K562 (cell line): ENCODE measurements around the gene OBSL1. TPM values are rescaled to one million over a fixed set of nuclear protein-coding genes. Genes with fewer than 3 reads are reported as not detected.
A peak's percentile ranks its signal among the peaks of the same experiment; 100 is the strongest.

Experiments used
- ATF3 ChIP-seq, 2 experiments: fragments of 450-650 bp in 1 of 2; sonication (generic) in 1 of 2; formaldehyde crosslinking in 1 of 2; IDR thresholded peaks in 1 of 2; conservative IDR thresholded peaks in 1 of 2; 2 replicates each; pipeline versions ENCODE4 v1.6.1 to v1.8.1; 2016 to 2023; ENCODE audit warnings: mild to moderate bottlenecking in 2 of 2, moderate library complexity in 2 of 2, inconsistent platforms in 1 of 2, missing genetic modification reagents in 1 of 2
- CXXC5 ChIP-seq: fragments of 250-450 bp; sonication (Bioruptor Pico); IDR thresholded peaks from 2 replicates; pipeline ENCODE4 v1.8.0; 2022; ENCODE audit warnings: inconsistent platforms, mild to moderate bottlenecking, moderate library complexity
- DLX4 ChIP-seq: fragments of 250-450 bp; sonication (Bioruptor Pico); IDR thresholded peaks from 2 replicates; pipeline ENCODE4 v1.6.1; 2021; ENCODE audit warnings: mild to moderate bottlenecking
- ELK1 ChIP-seq: sonication (generic); formaldehyde crosslinking; IDR thresholded peaks from 2 replicates; pipeline ENCODE4 v1.8.1; 2022; ENCODE audit warnings: missing genetic modification reagents
- ID3 ChIP-seq, 2 experiments: fragments of 250-450 bp in 1 of 2; fragments of 450-650 bp in 1 of 2; sonication (Bioruptor Pico) in 1 of 2; IDR thresholded peaks; 2 replicates each; pipeline versions ENCODE4 v1.6.1 to v1.8.0; 2016 to 2021; ENCODE audit warnings: mild to moderate bottlenecking in 2 of 2, moderate library complexity in 2 of 2, missing compliant biosample characterization in 1 of 2, missing genetic modification characterization in 1 of 2
- MCM5 ChIP-seq: fragments of 450-650 bp; IDR thresholded peaks from 2 replicates; pipeline ENCODE4 v1.6.1; 2016; ENCODE audit warnings: low read depth
- NFATC3 ChIP-seq: fragments of 450-650 bp; IDR thresholded peaks from 2 replicates; pipeline ENCODE4 v1.6.1; 2017; ENCODE audit warnings: mild to moderate bottlenecking
- NR4A1 ChIP-seq, 2 experiments: fragments of 250-450 bp in 1 of 2; fragments of 450-650 bp in 1 of 2; sonication (Bioruptor Pico) in 1 of 2; IDR thresholded peaks; 2 replicates each; pipeline versions ENCODE4 v1.4.0 to v1.6.1; 2016 to 2020; ENCODE audit warnings: mild to moderate bottlenecking in 2 of 2, missing compliant biosample characterization in 1 of 2, missing genetic modification characterization in 1 of 2, moderate library complexity in 1 of 2
- PHB2 ChIP-seq: fragments of 450-650 bp; IDR thresholded peaks from 2 replicates; pipeline ENCODE4 v1.6.1; 2017; ENCODE audit warnings: low read depth
- SIN3A ChIP-seq, 2 experiments: fragments of 150-350 bp in 1 of 2; IDR thresholded peaks; 2 replicates each; pipeline ENCODE4 v1.6.1; 2011 to 2016; ENCODE audit warnings: borderline replicate concordance in 2 of 2, low read depth in 2 of 2, low read length in 2 of 2, mild to moderate bottlenecking in 2 of 2, moderate library complexity in 2 of 2; ENCODE audit not compliant: control insufficient read depth in 1 of 2
- SP2 ChIP-seq: IDR thresholded peaks from 2 replicates; pipeline ENCODE4 v1.6.1; 2011; ENCODE audit warnings: mild to moderate bottlenecking, low read depth, low read length, moderate library complexity; ENCODE audit not compliant: poor library complexity, severe bottlenecking; ENCODE audit errors: extremely low read depth
- SRSF3 ChIP-seq: fragments of 200-400 bp; formaldehyde crosslinking; IDR thresholded peaks from 2 replicates; pipeline ENCODE4 v1.6.1; 2016; ENCODE audit warnings: mild to moderate bottlenecking, low read length, moderate library complexity; ENCODE audit not compliant: insufficient read depth
- SUPT5H ChIP-seq: fragments of 450-650 bp; IDR thresholded peaks from 2 replicates; pipeline ENCODE4 v1.6.1; 2016
- TOE1 ChIP-seq, 2 experiments: fragments of 450-650 bp in 1 of 2; sonication (generic) in 1 of 2; formaldehyde crosslinking in 1 of 2; IDR thresholded peaks; 2 replicates each; pipeline versions ENCODE4 v1.7.1 to v1.8.0; 2016 to 2022; ENCODE audit warnings: borderline replicate concordance in 2 of 2, mild to moderate bottlenecking in 2 of 2, antibody characterized with exemption in 1 of 2, inconsistent platforms in 1 of 2, low read depth in 1 of 2, missing genetic modification reagents in 1 of 2, moderate library complexity in 1 of 2
- YY1 ChIP-seq, 3 experiments: IDR thresholded peaks; 2 replicates each; pipeline ENCODE4 v1.6.1; 2011; ENCODE audit warnings: low read length in 2 of 3, mild to moderate bottlenecking in 2 of 3, moderate library complexity in 2 of 3, borderline replicate concordance in 1 of 3, control low read depth in 1 of 3, low read depth in 1 of 3; ENCODE audit not compliant: insufficient read depth in 3 of 3, insufficient replicate concordance in 2 of 3, control insufficient read depth in 1 of 3, insufficient read length in 1 of 3; ENCODE audit errors: extremely low read depth in 1 of 3
- ZNF217 ChIP-seq: sonication (generic); formaldehyde crosslinking; IDR thresholded peaks from 2 replicates; pipeline ENCODE4 v1.8.0; 2022; ENCODE audit warnings: mild to moderate bottlenecking, missing genetic modification reagents
- polyA plus RNA-seq, 8 experiments: library from polyadenylated mRNA; depleted of rRNA in 4 of 8; stranded (reverse) in 5 of 8; unstranded in 3 of 8; fragments of >200 nt; fragmentation: Nextera tagmentation in 2 of 8; fragmentation: Illumina TruSeq in 1 of 8; extraction: Ambion mirVana in 2 of 8; extraction: Trizol in 1 of 8; gene quantifications; 2 replicates each; pipeline versions ENCODE4 v1.2.1 to v1.2.3, GENCODE V29; 2011 to 2014; ENCODE audit warnings: inconsistent platforms in 1 of 8, missing spikeins in 1 of 8
- total RNA-seq, 7 experiments: library from RNA; depleted of rRNA in 6 of 7; stranded (reverse); fragments of >200 nt in 6 of 7; fragmentation: Illumina TruSeq in 2 of 7; extraction: Trizol in 2 of 7; gene quantifications; 2 replicates each; pipeline versions ENCODE4 v1.2.1 to v1.2.3, GENCODE V29; 2011 to 2021; ENCODE audit warnings: low replicate concordance in 1 of 7
- TF ChIP-seq, protein P1 (sequence below): fragments of 250-450 bp; sonication (Bioruptor Pico); IDR thresholded peaks from 2 replicates; pipeline ENCODE4 v1.5.0; 2021
- TF ChIP-seq, protein P2 (sequence below): fragments of 250-450 bp; sonication (Bioruptor Pico); IDR thresholded peaks from 2 replicates; pipeline ENCODE4 v1.8.0; 2022; ENCODE audit warnings: inconsistent platforms, mild to moderate bottlenecking, moderate library complexity, borderline replicate concordance

OBSL1 gene
- total and polyA plus RNA-seq, 9 of the 15 experiments (the other 6 are each of a cell fraction or from before 2014, with no cell fraction given), result 1.2 to 26.6 (median 8.6) TPM

GRCh38 chr2:219543596-219544358, 27.6 kb downstream of the OBSL1 start, which contains the start of the genes CHPF and TMEM198 (continued):
- TF ChIP-seq CXXC5, result peak; percentile 80
- peak; percentile 59; the same call in 1 of the 2 replicates for TF ChIP-seq SUPT5H
- TF ChIP-seq PHB2, result no peak
- TF ChIP-seq SRSF3, result no peak
- peak; percentile 42 to 71; a peak in 3 of 4 replicates for TF ChIP-seq SIN3A (IDR thresholded peaks at IDR 0.05; ENCODE audit: borderline replicate concordance in 2 of 2, control insufficient read depth in 1 of 2, low read depth in 2 of 2, low read length in 2 of 2)
- TF ChIP-seq, protein P1, sequence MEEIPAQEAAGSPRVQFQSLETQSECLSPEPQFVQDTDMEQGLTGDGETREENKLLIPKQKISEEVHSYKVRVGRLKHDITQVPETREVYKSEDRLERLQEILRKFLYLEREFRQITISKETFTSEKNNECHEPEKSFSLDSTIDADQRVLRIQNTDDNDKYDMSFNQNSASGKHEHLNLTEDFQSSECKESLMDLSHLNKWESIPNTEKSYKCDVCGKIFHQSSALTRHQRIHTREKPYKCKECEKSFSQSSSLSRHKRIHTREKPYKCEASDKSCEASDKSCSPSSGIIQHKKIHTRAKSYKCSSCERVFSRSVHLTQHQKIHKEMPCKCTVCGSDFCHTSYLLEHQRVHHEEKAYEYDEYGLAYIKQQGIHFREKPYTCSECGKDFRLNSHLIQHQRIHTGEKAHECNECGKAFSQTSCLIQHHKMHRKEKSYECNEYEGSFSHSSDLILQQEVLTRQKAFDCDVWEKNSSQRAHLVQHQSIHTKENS (CRISPR knock-in tag), result no peak
- no peak for TF ChIP-seq NFATC3
- no peak for TF ChIP-seq ZNF217 (CRISPR knock-in tag)
- TF ChIP-seq, protein P2, sequence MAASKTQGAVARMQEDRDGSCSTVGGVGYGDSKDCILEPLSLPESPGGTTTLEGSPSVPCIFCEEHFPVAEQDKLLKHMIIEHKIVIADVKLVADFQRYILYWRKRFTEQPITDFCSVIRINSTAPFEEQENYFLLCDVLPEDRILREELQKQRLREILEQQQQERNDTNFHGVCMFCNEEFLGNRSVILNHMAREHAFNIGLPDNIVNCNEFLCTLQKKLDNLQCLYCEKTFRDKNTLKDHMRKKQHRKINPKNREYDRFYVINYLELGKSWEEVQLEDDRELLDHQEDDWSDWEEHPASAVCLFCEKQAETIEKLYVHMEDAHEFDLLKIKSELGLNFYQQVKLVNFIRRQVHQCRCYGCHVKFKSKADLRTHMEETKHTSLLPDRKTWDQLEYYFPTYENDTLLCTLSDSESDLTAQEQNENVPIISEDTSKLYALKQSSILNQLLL (CRISPR knock-in tag), result no peak
- peak in 1 of 3 experiments; percentile 41 for TF ChIP-seq YY1 (IDR thresholded peaks at IDR 0.05; ENCODE audit: borderline replicate concordance in 1 of 3, control insufficient read depth in 1 of 3, extremely low read depth in 1 of 3, insufficient read depth in 3 of 3, insufficient read length in 1 of 3, insufficient replicate concordance in 2 of 3, low read depth in 1 of 3, low read length in 2 of 3)
- no peak for TF ChIP-seq ELK1 (CRISPR knock-in tag)
- TF ChIP-seq TOE1 (IDR thresholded peaks at IDR 0.05; ENCODE audit: borderline replicate concordance), result peak; percentile 66; the same call in 1 of the 2 replicates
- TF ChIP-seq TOE1 (CRISPR knock-in tag; IDR thresholded peaks at IDR 0.05; ENCODE audit: borderline replicate concordance, low read depth), result no peak
- peak; percentile 90 for TF ChIP-seq ATF3 (IDR thresholded peaks at IDR 0.05)
- no peak for TF ChIP-seq ATF3 (CRISPR knock-in tag; conservative IDR thresholded peaks at IDR 0.05)
- no peak for TF ChIP-seq NR4A1 (CRISPR knock-in tag; IDR thresholded peaks at IDR 0.05)
- TF ChIP-seq NR4A1 (tag; IDR thresholded peaks at IDR 0.05), result no peak
- no peak for TF ChIP-seq DLX4
- TF ChIP-seq SP2, result no peak
- TF ChIP-seq ID3 (CRISPR knock-in tag; IDR thresholded peaks at IDR 0.05), result no peak
- no peak for TF ChIP-seq ID3 (tag; IDR thresholded peaks at IDR 0.05)
- no peak for TF ChIP-seq MCM5
